HG03469 (cell line): ENCODE results near the gene ZNF618.

Experiments
- ATAC-seq: cut with Tn5 transposase; IDR thresholded peaks from one replicate; pipeline ENCODE4 v1.9.1; 2021; ENCODE audit warnings: mild to moderate bottlenecking, moderate library complexity, moderate number of reproducible peaks; ENCODE audit not compliant: unreplicated experiment

Gene ZNF618

DNA sequence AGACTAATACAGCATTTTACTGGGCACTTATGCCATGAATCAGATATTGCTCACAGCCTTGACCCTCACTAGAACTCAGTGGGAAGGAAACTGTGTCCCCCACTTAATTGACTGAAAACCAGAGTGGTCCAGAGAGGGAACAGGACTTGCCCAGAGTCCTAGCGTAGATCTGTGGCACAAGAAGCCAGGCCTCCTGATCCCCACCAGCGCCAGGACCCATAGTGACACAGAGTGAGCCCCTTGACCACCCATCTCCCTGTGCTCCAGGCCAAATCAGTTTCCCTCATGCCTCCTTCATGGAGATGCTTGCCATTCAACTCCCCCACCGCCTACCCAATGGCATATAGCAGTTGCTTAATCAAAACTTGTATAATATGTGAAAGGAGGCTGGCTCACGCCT is 214.7 kb downstream of the ZNF618 start:
- ATAC-seq = no peak

DNA sequence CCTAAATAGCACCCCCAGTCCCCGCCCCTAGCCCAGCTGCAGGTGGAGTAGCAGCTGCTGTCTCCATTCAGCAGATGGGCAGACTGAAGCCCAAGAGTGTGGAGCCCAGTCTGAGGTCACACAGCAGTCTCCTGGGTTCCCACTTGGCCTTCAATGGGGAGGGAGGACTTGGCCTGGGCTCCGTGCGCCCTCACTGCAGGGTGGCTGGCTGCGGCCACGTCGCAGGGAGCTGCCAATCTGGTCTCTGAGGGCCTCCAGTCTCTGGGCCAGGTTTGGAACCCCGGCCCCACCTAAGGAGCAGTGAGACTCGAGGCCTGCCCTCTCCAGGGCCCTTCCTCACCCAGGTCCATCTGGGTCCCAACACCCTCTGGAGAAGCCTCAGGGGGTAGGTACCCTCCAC is 215.6 kb downstream of the ZNF618 start:
- ATAC-seq = no peak

- ATAC-seq = no peak
Observed at GRCh38 chr9:114092336-114092735, 216.2 kb downstream of the ZNF618 start.

DNA sequence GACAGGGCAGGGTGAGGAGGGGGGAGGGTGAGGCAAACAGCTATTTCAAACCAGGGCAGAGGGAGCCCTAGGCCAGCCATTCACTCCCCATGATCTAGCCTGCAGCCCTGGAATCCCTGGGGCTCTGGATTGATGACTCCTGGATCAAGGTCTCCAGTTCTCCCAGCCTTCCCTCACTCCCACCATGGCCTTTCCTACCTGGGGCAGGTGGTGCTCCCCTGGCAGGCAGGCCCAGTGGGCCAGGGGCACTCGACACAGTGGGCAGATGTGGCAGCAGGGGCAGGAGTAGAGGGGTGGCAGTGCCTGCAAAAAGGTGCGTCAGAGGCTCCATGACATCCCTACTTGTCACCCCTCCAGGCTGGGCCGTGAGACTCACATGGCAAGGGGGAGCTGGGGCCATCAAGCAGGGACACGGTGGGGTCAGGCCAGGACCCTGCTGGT is 216.9 kb downstream of the ZNF618 start:
- ATAC-seq = no peak

GRCh38 chr9:114093761-114094505 is 217.8 kb downstream of the ZNF618 start:
- no peak for ATAC-seq

- ATAC-seq = no peak
Observed at GRCh38 chr9:114094971-114095370, 218.9 kb downstream of the ZNF618 start.

DNA sequence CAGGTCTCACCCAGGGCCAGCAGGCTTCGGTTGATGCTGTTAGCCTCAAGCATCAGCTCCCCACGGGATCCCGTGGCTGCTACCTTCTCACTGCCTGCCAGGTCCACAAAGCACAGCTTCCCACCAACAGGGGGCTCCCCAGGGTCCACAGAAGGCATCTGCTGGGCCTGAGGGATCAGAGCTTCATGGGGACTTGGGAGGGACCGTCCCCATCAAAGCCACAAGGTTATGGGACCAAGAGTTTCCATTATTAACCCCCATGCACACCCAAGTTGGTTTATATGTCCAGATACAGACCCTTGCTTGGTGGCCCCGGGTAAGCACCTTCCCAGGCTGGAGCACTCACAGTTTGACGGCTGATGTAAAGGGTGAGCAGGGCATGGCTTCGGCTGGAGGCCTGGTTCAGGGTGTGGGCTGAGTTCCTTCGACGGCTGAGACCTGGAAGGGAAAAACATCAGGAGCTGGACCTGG is 220.0 kb downstream of the ZNF618 start:
- ATAC-seq = no peak

DNA sequence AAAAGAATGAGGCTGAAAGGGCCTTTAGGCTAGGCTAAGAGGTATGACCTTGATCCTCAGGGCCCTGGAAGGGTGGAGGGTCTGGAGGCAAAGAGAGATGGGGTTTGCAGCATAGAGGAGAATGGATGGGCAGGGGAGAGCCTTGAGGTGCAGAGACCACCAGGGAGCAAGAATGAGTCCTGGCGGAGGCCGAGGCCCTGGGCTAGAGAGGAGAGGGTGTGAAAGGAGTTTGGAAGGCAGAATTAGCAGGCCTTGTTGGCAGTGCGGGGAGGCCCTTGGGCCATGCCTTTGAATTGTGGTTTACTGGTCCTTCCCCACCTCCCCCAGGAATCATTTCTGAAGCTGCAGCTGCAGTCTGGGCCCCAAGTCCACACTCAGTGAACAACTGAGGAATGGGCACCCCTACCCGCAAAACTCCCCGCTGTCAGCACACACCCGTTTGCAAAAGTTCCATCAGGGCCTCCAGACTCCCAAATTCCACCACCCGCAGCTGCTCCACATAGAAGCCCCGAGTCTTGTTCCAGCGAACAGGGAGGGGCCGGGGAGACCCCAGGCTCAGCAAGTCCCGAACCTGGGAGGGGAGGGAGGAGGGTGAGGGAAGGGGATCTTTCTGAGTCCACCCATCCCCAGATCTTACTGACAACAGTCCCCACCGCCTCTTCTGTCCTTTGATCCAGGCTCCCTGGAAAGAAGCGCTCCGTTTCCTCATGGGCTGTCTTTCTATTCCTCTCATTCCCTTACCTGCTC is 220.9 kb downstream of the ZNF618 start:
- no peak for ATAC-seq

- ATAC-seq = no peak
Observed at GRCh38 chr9:114097613-114098020, 221.5 kb downstream of the ZNF618 start.

DNA sequence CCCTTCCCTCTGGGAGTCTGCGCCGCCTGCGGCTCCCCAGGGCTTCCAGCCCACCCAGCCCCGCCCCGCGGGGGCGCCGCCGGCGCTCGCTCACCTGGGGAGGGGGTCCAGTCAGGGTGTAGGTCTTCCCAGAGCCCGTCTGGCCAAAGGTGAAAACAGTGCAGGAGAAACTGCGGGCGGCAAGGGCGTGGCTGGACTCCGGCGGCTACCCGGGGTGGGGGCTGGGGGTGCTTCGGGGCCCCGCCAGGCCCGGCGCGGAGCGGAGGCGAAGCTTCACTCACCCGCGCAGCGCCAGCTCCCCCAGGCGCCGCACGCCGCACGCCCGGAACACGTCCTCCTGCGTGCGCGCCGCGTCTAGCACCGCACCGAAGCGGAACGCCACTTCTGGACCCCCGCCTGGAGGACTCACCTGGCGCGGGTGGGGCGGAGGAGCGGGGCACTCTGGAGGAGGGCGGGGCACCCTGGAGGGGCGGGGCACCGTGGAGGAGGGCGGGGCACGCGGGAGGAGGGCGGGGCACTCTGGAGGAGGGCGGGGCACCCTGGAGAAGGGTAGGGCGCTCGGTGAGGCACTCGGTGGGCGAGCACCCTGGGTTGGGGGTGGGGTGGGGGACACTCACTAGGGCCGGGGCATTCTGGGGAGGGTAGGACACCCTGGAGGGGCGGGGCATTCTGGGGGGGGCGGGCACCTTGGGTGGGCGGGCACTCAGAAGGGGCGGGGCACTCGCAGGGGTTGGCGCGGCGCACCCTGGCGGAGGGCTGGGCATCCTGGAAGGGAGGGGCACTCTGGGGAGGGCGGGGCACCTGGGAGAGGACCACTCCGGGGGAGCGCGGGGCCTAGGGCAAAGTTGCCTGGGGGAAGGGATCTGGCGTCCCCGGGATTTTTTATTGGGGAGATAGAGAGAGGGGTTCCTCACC is 222.2 kb downstream of the ZNF618 start:
- ATAC-seq = no peak

GRCh38 chr9:114098936-114099668 is 223.0 kb downstream of the ZNF618 start, which contains the start of gene KIF12:
Gene KIF12 (minus strand): TSS chr9:114099292. CDS start chr9:114099276, 16 bp downstream.
- ATAC-seq = no peak

DNA sequence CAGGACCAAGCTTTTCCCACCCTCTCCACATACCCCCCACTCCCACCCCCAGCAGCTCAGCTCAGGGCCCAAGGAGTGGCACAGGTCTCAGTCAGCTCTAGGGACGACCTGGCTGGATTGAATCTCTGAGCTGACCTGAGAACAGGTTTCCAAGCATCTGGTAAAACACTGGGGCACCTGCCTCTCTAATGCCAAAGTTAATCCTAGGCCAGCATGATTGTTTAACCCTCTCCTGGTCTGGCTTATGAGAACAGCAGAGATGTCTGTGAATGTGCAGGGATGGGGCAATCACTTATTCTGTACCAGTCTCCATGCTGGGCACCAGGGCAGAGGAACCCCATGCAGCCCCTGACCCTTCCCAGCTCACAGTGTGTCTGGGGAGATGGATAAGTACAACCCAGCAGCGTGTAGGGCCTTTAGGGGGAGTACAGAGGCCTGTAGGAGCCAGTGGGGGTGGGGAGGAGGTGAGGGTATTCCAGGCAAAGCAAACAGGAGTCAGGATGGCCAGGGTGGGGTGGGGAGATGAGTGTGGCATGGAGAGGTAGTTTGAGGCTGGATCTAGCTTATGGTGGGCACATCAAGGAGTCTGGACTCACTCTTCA is 223.7 kb downstream of the ZNF618 start:
- ATAC-seq = no peak

GRCh38 chr9:114100536-114100935 is 224.4 kb downstream of the ZNF618 start:
- ATAC-seq = no peak

DNA sequence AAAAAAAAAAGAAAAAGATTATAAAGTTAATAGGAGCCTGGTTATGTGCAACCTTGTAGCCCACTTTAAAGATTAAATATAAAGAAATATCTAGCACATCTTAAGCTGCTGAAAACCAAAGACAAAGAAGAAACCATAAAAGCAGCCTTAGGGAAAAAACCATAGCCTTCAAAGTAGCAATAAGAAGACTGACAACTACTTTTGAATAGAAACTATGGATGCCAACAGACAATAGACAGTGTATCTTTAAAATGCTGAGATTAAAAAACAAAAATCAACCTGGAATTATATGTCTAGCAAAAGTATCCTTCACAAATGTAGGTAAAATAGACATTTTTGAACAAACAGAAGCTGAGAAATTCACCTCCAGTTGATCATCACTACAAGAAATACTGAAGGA is 226.4 kb downstream of the ZNF618 start:
- no peak for ATAC-seq

DNA sequence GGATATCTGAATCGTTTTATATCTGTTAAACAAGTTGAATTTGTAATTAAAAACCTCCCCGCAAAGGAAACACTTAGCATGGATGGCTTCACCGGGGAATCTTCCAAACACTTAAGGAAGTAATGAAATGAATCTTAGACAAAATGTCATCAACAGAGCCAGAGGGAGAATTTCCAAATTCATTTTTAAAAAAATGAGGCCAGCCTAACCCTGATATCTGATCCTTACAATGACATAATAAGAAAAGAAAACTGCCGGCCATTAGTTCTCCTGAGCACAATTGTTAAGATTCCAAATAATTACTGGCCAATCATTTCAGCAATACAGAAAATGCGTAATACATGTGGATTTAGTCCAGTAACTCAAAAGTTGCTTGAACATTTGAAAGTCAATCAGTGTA is 229.1 kb downstream of the ZNF618 start:
- ATAC-seq = no peak
